ENCODE results near the gene CYP4F11.

GRCh38 chr19:15926484-15926883, 7.8 kb downstream of the CYP4F11 start:
- no peak for TF ChIP-seq RCOR1 (IDR thresholded peaks at IDR 0.05; ENCODE audit: insufficient replicate concordance, low read length)
- no peak for TF ChIP-seq CTCF (conservative IDR thresholded peaks at IDR 0.05; ENCODE audit: low read depth, low read length)
- no peak for TF ChIP-seq USF2 (IDR thresholded peaks at IDR 0.05; ENCODE audit: low read depth, low read length)
- no peak for TF ChIP-seq POLR2A (IDR thresholded peaks at IDR 0.05; ENCODE audit: low read depth, low read length)

All from IMR-90 (cell line).